ENCODE results near the gene TPP1. TPM values are rescaled to one million over a fixed set of nuclear protein-coding genes. Genes with fewer than 3 reads are reported as not detected.

TPP1 gene
- total and polyA plus RNA-seq, 9 of the 15 experiments (the other 6 are each of a cell fraction or from before 2014, with no cell fraction given), result 7.5 to 75.8 (median 15.7) TPM

- TF ChIP-seq RBM34 (IDR thresholded peaks at IDR 0.05; ENCODE audit: borderline replicate concordance, insufficient read depth, low read length) (no peak), MAFF (IDR thresholded peaks at IDR 0.05; ENCODE audit: low read length) (no peak), ZNF263 (CRISPR knock-in tag; IDR thresholded peaks at IDR 0.05; ENCODE audit: borderline replicate concordance) (no peak), CHCHD3 (CRISPR knock-in tag; IDR thresholded peaks at IDR 0.05) (no peak), ZNF224 (CRISPR knock-in tag; IDR thresholded peaks at IDR 0.05) (no peak), CC2D1A (IDR thresholded peaks at IDR 0.05) (no peak), RAD21 (CRISPR knock-in tag; conservative IDR thresholded peaks at IDR 0.05 in 1 of 2, IDR thresholded peaks at IDR 0.05 in 1 of 2) (no peak), ZFX (CRISPR knock-in tag; IDR thresholded peaks at IDR 0.05) (peak; percentile 75), PRPF4 (IDR thresholded peaks at IDR 0.05; ENCODE audit: insufficient read depth, low read depth, low read length, poor library complexity, severe bottlenecking) (no peak), GABPB1 (CRISPR knock-in tag; IDR thresholded peaks at IDR 0.05) (peak; percentile 77; the same call in 1 of the 2 replicates), ZFPM2 (CRISPR knock-in tag; IDR thresholded peaks at IDR 0.05) (no peak), NCOA2 (IDR thresholded peaks at IDR 0.05; ENCODE audit: partially characterized antibody in 2 of 2) (no peak), HMGN3 (IDR thresholded peaks at IDR 0.05; ENCODE audit: borderline replicate concordance, extremely low read depth, insufficient read length, low read depth, low read length) (no peak), LCOR (CRISPR knock-in tag; IDR thresholded peaks at IDR 0.05) (no peak), ATF6 (CRISPR knock-in tag; IDR thresholded peaks at IDR 0.05) (no peak), SP2 (IDR thresholded peaks at IDR 0.05; ENCODE audit: extremely low read depth, low read depth, low read length, poor library complexity, severe bottlenecking) (no peak)
- TF ChIP-seq, protein P1, sequence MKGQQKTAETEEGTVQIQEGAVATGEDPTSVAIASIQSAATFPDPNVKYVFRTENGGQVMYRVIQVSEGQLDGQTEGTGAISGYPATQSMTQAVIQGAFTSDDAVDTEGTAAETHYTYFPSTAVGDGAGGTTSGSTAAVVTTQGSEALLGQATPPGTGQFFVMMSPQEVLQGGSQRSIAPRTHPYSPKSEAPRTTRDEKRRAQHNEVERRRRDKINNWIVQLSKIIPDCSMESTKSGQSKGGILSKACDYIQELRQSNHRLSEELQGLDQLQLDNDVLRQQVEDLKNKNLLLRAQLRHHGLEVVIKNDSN (CRISPR knock-in tag; IDR thresholded peaks at IDR 0.05), result no peak
- TF ChIP-seq, protein P2, sequence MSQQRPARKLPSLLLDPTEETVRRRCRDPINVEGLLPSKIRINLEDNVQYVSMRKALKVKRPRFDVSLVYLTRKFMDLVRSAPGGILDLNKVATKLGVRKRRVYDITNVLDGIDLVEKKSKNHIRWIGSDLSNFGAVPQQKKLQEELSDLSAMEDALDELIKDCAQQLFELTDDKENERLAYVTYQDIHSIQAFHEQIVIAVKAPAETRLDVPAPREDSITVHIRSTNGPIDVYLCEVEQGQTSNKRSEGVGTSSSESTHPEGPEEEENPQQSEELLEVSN (IDR thresholded peaks at IDR 0.05; ENCODE audit: borderline replicate concordance in 1 of 2, extremely low read depth in 1 of 2, insufficient read depth in 1 of 2, insufficient read length in 1 of 2, low read depth in 1 of 2, low read length in 1 of 2, poor library complexity in 1 of 2, severe bottlenecking in 1 of 2), result peak in 1 of 2 experiments; percentile 21
- TF ChIP-seq, protein P3, sequence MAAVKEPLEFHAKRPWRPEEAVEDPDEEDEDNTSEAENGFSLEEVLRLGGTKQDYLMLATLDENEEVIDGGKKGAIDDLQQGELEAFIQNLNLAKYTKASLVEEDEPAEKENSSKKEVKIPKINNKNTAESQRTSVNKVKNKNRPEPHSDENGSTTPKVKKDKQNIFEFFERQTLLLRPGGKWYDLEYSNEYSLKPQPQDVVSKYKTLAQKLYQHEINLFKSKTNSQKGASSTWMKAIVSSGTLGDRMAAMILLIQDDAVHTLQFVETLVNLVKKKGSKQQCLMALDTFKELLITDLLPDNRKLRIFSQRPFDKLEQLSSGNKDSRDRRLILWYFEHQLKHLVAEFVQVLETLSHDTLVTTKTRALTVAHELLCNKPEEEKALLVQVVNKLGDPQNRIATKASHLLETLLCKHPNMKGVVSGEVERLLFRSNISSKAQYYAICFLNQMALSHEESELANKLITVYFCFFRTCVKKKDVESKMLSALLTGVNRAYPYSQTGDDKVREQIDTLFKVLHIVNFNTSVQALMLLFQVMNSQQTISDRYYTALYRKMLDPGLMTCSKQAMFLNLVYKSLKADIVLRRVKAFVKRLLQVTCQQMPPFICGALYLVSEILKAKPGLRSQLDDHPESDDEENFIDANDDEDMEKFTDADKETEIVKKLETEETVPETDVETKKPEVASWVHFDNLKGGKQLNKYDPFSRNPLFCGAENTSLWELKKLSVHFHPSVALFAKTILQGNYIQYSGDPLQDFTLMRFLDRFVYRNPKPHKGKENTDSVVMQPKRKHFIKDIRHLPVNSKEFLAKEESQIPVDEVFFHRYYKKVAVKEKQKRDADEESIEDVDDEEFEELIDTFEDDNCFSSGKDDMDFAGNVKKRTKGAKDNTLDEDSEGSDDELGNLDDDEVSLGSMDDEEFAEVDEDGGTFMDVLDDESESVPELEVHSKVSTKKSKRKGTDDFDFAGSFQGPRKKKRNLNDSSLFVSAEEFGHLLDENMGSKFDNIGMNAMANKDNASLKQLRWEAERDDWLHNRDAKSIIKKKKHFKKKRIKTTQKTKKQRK (IDR thresholded peaks at IDR 0.05; ENCODE audit: borderline replicate concordance, low read depth, low read length), result no peak
These were observed 12.6 kb downstream of the TPP1 start (continued) for GRCh38 chr11:6606471-6607189.

Measured in K562 (cell line).